Measurements from ENCODE around the gene CTCFL. TPM values are rescaled to one million over a fixed set of nuclear protein-coding genes. Genes with fewer than 3 reads are reported as not detected.

Gene CTCFL
- total and polyA plus RNA-seq, 2 of the 8 experiments (the other 6 are each of a cell fraction or from before 2014, with no cell fraction given), result 0.30 to 0.80 TPM

DNA sequence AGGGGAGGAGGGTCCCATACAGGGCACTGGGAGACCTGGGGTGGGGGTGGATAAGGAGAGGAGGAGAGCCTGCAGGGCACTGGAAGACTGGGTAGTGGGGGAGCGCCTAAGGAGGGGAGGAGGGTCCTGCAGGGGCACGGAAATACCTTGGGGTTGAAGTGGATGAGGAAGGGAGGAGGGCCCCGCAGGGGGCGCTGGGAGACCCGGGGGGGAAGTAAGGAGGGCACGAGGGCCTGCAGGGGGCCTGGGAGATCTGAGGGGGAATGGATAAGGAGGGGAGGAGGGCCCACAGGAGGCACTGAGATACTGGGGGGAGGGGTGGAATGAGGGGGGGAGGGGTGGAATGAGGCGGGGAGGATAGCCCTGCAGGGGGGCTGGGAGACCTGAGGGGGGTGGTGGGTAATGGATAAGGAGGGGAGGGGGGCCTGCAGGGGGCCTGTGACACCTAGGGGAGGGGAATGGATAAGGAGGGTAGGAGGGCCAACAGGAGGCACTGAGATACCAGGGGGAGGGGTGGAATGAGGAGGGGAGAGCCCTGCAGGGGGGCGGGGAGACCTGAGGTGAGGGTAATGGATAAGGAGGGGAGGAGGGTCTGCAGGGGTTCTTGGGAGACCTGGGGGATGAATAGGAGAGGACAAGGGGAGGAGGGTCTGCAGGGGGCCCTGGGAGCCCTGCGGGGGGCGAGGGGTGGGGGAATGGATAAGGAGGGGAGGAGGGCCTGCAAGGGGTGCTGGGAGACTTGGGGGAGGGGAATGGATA, 567 bp upstream of the CTCFL start:
- Histone ChIP-seq H2BK12ac (ENCODE audit: low read depth, low read length) (no peak overlapping the region), H4K91ac (replicated peaks; ENCODE audit: insufficient read length, low read length) (no peak overlapping the region), H2AK5ac (ENCODE audit: low read depth, low read length) (no peak overlapping the region), H3K27me3 (replicated peaks in 1 of 4; ENCODE audit: control insufficient read depth in 3 of 4, extremely low read depth in 1 of 4, insufficient read depth in 3 of 4, low read length in 3 of 4) (no peaks in the 10 kb centered on the region; a peak in 2 of 7 replicates), H3K23me2 (ENCODE audit: low read depth, low read length) (no peaks in the 10 kb centered on the region), H2BK20ac (ENCODE audit: low read length) (no peak overlapping the region), H3K79me2 (ENCODE audit: control insufficient read depth in 1 of 2, insufficient read depth in 2 of 2, low read length in 2 of 2) (no peaks in the 10 kb centered on the region), H3K56ac (replicated peaks; ENCODE audit: insufficient read length, low read depth, low read length) (no peak overlapping the region), H3K4me3 (ENCODE audit: extremely low read depth in 1 of 4, insufficient read depth in 2 of 4, low read depth in 3 of 4, low read length in 4 of 4) (no peak overlapping the region), H3K79me1 (ENCODE audit: low read depth, low read length) (no peaks in the 10 kb centered on the region), H2BK15ac (ENCODE audit: low read length) (no peak overlapping the region), H3K18ac (ENCODE audit: extremely low read depth, low read length) (no peak overlapping the region), H2BK5ac (ENCODE audit: low read depth, low read length) (no peak overlapping the region), H3K36me3 (ENCODE audit: control insufficient read depth in 2 of 4, insufficient read depth in 4 of 4, low read length in 3 of 4) (no peaks in the 10 kb centered on the region), H3K27ac (ENCODE audit: low read depth, low read length) (no peak overlapping the region), H2AFZ (ENCODE audit: low read length) (no peak overlapping the region), H3K9me3 (ENCODE audit: insufficient read depth in 2 of 2, low read depth in 1 of 2, low read length in 1 of 2) (no peaks in the 10 kb centered on the region), H3K4me2 (ENCODE audit: insufficient read depth in 1 of 2, low read depth in 2 of 2, low read length in 2 of 2) (no peak overlapping the region), H3K4me1 (replicated peaks in 1 of 4; ENCODE audit: control insufficient read depth in 3 of 4, insufficient read depth in 4 of 4, low read length in 3 of 4) (peaks cover 0 to 19% (median 5%) of the 10 kb centered on the region in 4 experiments; a peak in 5 of 7 replicates), H4K20me1 (replicated peaks in 1 of 2; ENCODE audit: control insufficient read depth in 1 of 2, insufficient read depth in 2 of 2, low read length in 2 of 2) (no peaks in the 10 kb centered on the region), H4K5ac (ENCODE audit: insufficient read length, low read depth, low read length) (no peak overlapping the region), H2BK120ac (replicated peaks; ENCODE audit: low read depth, low read length) (no peak overlapping the region), H4K8ac (ENCODE audit: extremely low read depth, insufficient read depth, low read length) (no peak overlapping the region), H3K9ac (replicated peaks in 1 of 4; ENCODE audit: extremely low read depth in 1 of 4, low read depth in 3 of 4, low read length in 3 of 4) (no peak overlapping the region), H3K23ac (ENCODE audit: insufficient read length) (no peak overlapping the region), H3K4ac (replicated peaks; ENCODE audit: insufficient read length, low read depth, low read length) (no peak overlapping the region), H3K14ac (ENCODE audit: insufficient read length) (no peak overlapping the region)
- TF ChIP-seq PHF8 (conservative IDR thresholded peaks at IDR 0.05; ENCODE audit: low read depth, low read length) (no peak), MAFK (IDR thresholded peaks at IDR 0.05; ENCODE audit: low read depth, low read length) (no peak), YY1 (IDR thresholded peaks at IDR 0.05; ENCODE audit: low read depth, low read length) (no peak), TBP (IDR thresholded peaks at IDR 0.05; ENCODE audit: low read depth, low read length) (no peak), FOSL1 (IDR thresholded peaks at IDR 0.05; ENCODE audit: insufficient read depth, low read depth, low read length) (no peak), TAF7 (optimal IDR thresholded peaks at IDR 0.05; ENCODE audit: borderline replicate concordance, low read depth, low read length) (no peak), POLR2A (IDR thresholded peaks at IDR 0.05; ENCODE audit: control extremely low read depth in 1 of 2, low read depth in 2 of 2, low read length in 2 of 2) (no peak), EGR1 (IDR thresholded peaks at IDR 0.05; ENCODE audit: borderline replicate concordance, low read depth, low read length) (no peak), SIRT6 (IDR thresholded peaks at IDR 0.05; ENCODE audit: low read length) (no peak), POU5F1 (IDR thresholded peaks at IDR 0.05; ENCODE audit: low read depth, low read length) (no peak), JUND (IDR thresholded peaks at IDR 0.05; ENCODE audit: low read length) (no peak)
- TF ChIP-seq, protein P1, sequence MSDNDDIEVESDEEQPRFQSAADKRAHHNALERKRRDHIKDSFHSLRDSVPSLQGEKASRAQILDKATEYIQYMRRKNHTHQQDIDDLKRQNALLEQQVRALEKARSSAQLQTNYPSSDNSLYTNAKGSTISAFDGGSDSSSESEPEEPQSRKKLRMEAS (IDR thresholded peaks at IDR 0.05), result no peak
- TF ChIP-seq, protein P2, sequence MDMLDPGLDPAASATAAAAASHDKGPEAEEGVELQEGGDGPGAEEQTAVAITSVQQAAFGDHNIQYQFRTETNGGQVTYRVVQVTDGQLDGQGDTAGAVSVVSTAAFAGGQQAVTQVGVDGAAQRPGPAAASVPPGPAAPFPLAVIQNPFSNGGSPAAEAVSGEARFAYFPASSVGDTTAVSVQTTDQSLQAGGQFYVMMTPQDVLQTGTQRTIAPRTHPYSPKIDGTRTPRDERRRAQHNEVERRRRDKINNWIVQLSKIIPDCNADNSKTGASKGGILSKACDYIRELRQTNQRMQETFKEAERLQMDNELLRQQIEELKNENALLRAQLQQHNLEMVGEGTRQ (IDR thresholded peaks at IDR 0.05; ENCODE audit: low read length), result no peak
- ChIA-PET POLR2A (ENCODE audit: partially characterized antibody) (no interaction called here), CTCF (ENCODE audit: partially characterized antibody) (no interaction called here)
- FAIRE-seq (no peak), DNase-seq (ENCODE audit: low read depth in 1 of 2, low spot score in 2 of 2) (no peak)
- whole genome bisulfite sequencing, 2 experiments (ENCODE audit: extremely low coverage in 1 of 2, insufficient coverage in 1 of 2, insufficient read length in 1 of 2, insufficient replicate concordance in 2 of 2, low coverage in 1 of 2, low lambda C conversion rate in 2 of 2, missing lambda C conversion rate in 1 of 2), result no CpG with 5 or more reads among the region's 10 CpGs

All from H1 (cell line).